22Rv1 (cell line): ENCODE results near the gene CACNG4.

Experiments
- CTCF ChIP-seq: fragments of 450-650 bp; IDR thresholded peaks from 2 replicates; pipeline ENCODE4 v1.5.1; 2017; ENCODE audit warnings: mild to moderate bottlenecking
- ZFX ChIP-seq: fragments of 450-650 bp; IDR thresholded peaks from 2 replicates; pipeline ENCODE4 v1.6.1; 2017; ENCODE audit warnings: antibody characterized with exemption, borderline replicate concordance

GRCh38 chr17:66957343-66957742 lies 7.2 kb upstream of the CACNG4 start:
- TF ChIP-seq CTCF (no peak), ZFX (no peak)
